Measurements from ENCODE around the gene CDH13.

Gene CDH13

DNA sequence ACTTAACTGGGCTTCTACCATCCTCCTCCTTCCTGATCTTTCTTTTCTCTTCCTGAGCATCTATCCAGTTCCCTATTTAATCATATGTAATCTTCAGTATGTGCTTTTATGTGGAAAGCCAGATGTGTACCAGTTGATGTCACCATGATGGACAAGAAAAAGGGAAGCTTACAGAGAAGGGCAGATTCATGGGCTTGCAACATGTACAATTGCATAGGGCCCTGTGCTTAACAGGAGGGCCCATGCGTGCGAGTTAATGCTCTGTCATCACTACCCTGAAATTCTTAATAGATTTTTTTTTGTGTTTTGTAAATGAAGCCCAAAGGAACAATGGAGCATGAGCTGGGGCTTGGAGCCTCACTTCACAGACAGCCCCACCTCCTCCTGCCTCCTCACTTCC lies 124.3 kb downstream of the CDH13 start:
- no peak for DNase-seq

DNA sequence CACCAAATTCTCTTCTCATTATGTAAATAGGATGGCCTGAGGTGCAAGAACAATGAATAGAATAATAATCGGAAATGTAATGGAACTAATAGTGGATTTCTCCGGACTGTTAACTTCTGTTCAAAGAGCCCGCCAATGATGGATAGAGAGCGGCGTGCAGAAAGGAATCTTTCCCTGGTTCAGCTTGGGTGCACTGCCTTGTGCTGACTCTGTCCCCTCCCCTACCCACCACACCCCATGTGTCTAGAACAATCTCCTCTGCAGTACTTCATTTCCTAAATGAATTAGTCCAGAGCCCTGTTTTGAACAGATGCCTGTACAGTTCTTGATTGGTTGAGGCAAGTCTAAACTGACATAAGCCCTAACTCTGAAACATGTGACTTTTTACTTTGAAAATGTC lies 125.4 kb downstream of the CDH13 start:
- no peak for DNase-seq

DNA sequence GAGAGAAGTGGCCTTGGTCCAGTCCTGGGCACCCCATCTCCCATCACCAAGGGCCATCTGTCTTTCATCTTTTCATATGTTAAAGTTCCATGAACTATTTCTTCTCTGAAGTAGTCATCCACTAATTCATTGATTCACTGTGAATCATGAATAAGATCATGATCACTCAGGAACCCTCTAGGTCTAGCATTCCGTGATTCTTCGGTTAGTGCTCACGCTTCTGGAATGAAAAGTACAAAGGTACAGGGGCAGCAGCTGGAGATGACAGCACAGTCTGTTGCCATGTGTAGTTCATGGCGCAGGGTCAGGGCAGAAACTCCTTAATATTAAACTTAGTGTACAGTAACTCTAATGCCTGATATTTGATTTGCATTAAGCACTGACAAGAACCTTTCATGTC lies 127.1 kb downstream of the CDH13 start:
- DNase-seq, result no peak

DNA sequence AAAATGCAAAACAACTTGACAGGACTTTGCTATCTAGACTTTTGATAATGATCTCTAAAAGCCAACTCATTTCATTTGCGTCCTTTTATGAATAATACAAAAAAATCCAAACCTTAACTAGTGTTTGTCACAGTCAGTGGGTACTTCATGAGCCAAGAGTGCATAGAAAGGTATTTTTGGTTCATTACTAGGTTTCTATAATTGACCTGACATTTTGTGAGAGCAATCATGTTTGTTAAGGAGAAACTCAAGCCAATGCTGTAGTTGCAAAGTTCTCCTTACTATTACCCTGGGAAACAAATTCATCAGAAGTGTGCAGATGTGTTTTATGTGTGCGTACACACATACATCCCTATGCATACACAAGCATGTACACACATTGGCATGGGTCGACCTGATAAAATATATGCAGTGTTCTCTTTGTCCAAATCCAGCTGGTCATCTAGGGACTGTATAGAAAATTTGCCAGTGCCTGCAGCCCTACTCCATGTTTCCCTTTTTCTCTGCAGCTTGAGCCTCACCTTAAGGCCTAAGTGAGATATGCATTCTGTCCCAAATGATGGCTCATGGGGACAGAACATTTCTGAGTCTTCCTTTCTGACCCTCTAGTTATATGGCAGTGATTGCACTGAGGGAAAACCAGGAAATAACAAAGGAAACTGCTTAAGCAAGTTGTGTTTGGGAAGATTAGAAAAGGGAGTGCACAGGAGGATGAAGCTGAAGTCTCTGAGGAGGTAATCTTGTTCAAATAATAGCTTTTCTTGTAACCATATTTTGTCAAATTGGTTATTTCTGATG lies 128.1 kb downstream of the CDH13 start:
- DNase-seq, result no peak

DNA sequence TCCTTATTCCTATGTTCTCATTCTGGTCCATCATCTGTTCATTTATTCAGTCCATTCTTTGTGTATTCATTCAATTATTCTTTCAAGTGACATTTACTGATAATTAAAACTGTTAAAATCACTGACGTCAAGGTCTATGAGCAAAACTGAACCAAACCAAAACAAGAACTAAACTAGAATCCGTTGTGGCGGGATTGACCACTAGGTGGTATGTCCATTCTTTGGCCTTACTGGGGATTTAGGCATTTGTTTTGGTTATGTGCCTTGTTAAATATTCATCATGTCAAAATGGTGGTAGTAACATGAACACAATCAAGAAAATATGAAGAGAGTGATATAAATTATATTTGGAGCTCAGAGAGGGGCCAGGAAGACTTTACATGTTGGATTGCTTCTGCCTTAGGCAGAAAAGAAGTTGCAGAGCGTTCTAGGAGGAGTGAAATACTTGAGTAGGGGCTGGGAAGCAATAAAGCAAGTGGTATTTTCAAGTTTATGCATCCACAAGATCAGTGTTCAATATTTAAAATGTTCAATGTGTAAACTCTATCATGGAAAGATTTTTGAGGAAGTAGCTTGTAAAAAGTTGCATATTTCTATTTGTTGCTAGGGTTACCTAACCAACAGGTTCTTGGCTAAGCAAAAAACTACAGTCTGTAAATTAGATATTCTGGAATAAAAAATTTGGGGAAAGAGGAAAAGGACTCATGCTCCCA lies 129.0 kb downstream of the CDH13 start:
- DNase-seq, result no peak

DNA sequence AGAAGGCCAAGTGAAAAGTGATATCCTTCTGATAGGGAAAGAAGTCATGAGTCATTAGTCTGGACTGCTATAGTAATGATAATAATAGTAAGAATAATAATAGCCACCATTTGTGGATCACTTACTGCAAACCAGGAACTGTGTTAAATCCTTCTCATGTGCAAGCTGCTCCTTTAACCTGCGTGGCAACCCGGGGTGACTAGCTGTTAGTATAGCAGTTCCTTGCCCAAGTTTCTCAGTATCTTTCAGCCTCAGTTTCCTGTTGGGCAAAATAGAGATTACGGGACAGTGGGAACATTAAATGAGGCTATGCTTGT lies 129.5 kb downstream of the CDH13 start:
- no peak for DNase-seq

DNA sequence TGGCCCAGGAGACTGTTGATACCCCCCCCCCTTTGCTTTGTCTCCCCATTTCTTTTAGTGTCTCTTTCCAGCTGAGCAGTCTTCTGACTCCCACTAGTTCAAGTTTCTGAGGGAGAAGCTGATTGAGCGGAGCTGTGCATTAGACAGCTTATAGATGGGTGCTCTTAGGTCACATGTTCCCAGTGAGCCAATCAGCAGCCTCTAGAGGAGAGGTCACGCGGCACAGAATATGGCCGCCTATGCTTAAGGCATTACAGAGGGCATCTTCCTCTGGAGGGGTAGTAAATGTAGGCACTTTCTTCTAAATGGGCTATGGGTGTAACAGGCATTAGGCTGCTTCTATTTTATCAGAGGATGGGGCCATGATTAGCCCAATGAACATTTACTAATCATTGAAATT lies 131.6 kb downstream of the CDH13 start:
- no peak for DNase-seq

DNA sequence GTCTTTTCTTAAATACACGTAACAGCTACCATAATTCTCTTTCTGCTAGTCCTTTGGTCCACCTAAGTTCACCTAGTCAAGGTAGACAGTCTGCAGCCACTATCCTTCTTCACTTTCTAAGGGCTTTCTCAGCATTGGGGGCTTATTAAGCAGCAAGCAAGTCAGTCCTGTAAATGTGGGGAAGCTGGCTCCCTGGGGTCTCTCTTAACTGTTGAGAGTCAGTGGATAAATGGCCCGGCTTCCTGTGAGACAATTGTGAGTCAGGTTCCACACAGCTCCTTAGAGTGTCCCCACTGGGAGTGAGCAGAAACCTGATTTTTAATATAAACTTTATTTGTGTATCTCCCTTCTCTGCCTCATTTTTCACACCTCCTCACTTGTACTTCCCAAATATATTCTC lies 132.1 kb downstream of the CDH13 start:
- no peak for DNase-seq

DNA sequence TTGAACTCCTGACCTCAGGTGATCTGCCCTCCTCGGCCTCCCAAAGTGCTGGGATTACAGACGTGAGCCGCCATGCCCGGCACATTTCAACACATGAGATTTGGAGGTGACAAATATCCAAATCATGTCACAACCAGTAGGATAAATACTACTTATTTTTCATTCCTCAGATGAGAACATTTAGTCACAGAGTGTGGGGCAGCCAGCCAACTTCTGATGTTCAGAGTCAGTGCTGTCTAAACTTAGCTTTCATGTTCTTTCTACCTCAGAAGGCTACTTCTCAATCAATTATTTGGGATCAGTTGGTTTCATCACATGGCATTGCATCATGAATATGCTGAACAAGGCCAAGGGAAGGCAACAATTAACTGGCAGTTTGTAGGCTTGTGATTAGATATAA lies 134.5 kb downstream of the CDH13 start:
- DNase-seq, result no peak

DNA sequence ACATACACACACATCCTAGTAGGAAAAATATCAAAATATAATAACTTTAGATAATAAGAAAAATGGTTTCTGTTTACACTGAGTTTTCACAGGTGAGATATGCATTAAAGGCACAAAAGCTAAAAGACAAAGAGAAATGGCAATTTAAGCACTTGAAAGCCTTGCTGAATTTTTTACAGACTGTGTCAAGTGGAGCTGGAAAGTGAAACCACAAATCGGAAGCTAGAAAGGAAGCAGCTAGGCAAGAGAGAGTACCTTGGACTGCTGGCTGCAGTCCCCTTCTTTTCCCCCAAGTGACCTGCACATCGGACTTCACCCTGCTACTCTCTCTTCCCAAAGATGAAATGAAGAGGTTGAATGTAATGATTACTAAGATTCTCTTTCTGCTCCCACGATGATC lies 135.1 kb downstream of the CDH13 start:
- DNase-seq, result no peak

DNA sequence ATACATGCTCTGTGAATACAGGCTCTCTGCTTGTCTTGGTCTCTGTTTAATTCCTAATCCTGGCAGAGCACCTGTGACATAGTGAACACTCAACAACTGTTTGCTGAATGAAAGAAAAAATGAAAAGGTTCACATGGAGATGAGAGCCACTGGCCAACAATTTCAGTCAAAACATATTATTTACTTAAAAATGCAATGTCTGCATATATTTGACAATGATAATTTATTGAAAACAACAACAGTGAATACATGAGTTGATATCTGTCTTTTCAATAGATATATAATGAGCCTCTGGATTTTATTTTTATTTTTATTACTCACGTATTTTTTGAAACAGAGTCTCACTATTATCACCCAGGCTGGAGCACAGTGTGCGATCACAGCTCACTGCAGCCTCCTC lies 136.6 kb downstream of the CDH13 start:
- no peak for DNase-seq

DNA sequence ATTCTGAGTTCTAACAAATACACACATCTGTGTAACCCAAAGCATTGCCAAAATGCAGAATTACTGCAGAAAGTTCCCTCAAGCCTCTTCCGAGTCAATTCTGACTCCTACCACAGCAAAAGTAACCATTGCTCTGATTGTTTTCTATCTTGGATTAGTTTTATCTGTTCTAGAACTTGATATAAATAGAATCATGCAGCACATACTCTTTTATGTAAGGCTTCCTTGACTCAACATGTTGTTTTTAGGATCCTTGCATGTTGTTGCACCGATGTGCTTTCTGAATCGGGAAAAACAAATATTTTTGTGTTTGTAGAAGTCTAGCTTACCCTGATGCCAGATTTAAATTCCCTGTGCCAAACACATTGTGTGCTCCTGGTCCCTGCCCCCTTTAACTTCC lies 140.4 kb downstream of the CDH13 start:
- no peak for DNase-seq

DNA sequence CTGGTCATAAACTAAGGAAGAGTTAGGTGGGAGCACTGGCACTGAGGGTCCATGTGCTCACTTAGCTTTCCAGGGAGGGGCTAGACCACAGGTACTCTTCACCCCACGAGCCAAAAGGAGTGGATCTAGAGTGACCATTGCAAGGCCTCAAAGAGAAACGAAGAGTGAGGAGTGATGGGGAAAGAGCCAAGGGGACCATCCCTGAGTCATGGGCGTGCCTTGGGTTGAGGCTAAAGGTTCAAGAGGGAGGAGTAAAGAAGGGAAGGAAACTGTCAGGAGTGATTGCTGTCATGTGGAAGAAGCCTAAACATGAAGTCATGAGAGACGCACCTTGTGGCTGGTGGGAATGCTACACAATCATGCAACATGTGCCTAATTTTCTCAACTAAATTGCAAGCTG lies 141.0 kb downstream of the CDH13 start:
- DNase-seq, result no peak

DNA sequence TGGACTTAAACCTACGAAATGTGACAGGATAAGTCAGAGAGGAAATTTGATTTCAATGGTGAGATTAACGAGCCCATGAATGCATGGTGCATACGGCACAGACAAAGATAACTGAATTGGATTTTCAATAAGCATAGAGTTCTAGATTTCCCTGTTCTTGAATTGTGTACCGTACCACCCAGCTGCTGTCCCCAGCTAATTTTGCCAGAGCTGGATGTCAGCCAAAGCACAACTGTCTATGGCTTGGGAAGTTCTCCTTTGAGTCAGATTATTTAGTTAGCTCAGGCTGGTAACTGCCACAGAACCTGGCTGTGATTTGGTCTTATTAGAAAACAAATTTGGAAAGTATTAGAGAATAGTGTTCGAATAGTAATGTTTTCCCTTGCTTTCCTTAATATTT lies 143.1 kb downstream of the CDH13 start:
- peak; percentile 13 for DNase-seq

DNA sequence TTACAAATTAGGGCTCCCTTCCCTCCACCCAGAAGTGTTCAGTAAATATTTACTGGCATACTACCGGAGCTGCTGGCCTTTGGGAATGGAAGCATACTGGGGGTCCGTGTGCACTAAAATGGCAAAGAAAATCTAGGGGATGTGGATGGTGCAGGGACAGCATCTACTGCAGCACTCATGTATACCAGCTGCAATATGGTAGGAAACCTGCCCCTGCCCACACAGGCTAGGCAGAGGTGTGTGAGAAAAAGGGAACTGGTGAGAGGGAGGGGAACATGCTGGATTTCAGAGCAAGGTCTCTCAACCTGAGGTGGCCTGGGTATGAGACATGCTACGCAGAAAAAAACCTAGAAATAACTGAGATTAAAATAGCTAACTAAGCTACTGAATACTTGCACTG lies 145.4 kb downstream of the CDH13 start:
- no peak for DNase-seq

DNA sequence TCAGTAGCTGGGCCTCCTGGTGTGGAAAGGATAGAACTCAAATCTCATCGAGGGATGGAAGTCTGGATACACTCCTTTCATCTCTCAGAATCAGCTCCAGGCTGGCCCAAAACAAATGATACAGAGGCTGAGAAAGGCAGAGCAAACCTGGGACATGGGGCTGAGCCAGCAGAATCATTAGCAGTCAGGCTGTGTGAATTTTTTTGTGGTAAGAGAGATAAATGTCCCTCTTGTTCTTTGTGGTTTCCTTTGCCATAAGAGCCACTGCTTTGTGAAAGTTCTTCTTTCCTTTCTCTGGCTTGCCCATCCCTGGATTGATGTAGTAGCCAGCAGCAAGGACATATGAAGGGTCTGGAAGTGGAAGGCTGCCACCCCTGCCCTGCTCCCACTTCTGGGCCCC lies 146.2 kb downstream of the CDH13 start:
- DNase-seq, result no peak

DNA sequence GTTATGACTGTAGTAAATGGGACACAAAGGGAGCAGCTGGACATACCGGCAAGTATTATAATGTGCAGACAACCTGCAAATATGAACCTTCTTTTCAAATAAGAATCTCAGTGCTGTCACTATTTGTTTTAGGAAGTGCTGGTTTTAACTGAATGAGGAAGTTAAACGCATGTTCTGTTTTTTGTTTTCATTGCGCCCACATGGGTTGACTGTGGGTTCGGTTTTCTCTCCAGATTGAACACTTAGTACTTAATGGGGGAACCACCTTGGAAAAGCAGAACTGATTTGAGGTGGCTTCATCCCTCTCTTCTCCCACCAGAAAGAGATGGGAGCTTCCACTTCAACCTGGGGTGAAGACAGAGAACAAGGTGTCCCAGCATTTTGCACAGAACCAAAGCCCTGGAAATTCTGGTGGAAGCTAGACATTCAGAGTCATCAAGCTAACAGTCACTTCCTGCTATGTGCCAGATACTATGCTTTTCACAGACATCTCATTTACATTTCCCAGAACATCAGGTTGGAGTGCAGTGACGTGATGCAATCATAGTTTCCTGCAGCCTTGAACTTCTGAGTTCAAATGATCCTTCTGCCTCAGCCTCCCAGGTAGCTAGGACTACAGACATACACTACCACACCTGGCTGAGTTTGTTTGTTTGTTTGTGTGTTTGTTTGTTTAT lies 149.8 kb downstream of the CDH13 start:
- DNase-seq, result no peak

DNA sequence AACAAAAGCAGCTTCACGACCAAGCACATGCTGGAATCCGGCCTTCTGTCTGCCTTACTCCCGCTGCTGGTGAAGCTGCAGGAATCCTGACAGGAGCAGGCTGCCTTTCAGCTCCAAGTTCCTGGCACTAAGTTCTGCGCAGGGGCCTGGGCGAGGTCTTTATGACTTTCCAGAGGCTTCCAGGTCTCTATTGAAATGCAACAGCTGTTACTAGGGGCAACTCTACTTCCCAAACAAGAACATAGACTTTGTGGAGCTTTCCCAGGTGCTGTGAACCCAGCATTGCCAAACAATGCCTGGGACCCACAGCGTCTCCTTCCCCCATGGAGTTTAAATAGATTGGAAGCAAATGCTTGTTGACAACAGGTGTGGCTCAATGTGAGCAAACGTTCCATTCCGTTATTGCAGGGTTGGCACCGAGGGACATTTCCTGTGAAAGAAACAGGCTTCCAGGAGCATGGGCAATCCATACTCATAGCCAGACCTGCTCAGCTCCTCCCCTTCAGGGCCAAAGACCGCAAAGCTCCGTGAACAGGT lies 156.0 kb downstream of the CDH13 start:
- DNase-seq, result no peak

DNA sequence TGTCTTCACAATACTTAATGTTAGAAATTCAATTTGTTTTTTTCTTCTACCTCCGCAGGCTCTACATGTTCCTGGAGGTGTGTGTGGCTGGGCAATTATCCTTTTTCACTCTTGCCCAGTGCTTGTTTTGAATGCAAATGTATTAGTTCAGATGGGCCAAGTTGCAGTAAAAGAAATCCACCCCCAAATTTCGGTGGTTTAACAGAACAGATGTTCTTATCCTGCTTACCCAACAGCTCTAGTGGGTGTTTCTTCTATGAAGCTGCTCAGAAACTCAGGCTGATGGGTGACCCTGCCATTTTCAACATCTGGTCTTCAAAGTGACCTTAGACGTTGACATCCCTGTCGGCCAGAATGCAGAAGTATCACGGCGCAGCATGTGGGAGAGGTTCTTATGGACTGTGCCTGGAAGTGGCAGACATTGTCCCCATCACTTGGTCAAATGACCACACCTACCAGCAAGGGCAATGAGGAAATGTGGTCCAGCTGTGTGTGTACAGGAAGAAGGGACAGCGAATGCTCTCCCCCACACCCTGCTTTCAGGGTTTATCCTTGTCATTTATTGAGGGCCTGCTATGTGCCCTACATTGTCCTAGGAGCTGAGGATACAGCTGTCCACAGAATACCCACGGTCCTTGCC lies 157.3 kb downstream of the CDH13 start:
- DNase-seq, result no peak

DNA sequence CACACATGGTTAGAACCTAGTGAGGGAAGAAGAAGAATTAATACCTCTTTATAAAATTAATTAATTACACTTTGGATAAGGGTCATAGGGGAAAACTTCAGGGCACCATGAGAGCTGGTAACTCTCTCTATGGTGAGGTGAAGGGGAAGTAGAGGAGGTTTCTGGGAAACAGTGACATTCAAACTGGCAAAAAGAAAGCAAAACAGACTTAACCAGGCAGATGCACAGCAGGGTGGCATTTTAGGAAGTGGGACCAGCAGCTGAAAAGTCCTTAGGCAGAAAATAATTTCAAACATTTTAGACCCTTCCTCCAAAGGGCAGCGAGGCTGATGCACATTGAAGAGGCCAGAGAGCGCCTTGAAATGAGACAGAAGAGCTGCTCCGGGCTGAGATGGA lies 157.8 kb downstream of the CDH13 start:
- DNase-seq, result no peak

DNA sequence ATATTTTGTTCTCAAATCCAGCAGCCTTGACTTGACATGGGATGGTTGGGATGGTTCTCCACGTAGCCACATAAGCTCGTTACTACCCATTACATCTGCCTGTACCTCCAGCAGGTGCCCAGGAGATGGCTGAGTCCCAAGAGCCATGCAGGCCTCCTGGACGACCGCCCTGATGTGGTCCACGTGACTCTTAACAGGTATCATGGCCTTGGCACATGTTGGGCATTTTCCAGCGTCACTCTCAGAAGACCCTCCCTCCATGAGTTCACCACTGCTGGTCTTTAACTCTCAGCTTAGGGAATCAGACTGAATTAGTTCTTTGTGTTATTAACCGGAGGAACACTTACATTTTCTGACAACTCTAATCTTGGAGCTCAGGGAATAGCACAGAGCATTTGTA lies 161.5 kb downstream of the CDH13 start:
- no peak for DNase-seq

DNA sequence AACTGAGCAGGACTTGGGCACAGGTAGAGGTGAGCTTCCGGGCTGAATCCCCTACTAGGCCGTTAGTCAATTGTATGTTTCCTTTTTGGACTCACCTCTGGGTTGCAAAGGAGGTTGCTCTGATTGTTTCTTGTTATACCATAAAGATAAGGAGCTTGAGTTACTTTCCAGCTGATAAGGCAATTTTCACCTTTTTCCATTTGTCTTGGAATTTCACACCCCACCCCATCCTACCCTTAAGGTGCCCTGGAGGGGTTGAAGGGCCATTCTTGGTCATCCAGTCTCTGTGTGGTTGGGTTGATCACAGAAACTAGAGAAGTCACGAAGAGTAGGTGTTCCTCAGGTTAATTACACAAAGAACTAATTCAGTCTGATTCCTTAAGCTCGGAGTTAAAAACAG lies 162.2 kb downstream of the CDH13 start:
- no peak for DNase-seq

DNA sequence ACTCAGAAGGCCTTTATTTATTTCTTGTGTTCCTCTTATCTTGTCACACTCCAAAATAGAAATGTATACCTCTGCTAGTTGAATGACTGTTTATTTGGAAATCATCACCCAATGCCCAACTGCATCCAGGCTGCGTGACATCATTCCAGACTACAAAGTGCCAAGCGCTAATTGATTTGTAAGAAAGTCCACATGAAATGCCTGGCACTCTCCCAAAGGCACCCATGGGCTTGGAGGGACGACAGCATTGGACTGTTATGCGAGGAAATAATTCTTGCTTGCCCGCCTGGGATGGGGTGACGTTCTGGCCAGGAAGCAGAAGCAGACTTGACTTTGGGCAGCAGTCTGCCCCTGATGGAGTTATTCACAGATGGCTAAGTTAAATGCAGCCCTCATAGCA lies 165.9 kb downstream of the CDH13 start:
- no peak for DNase-seq
